Measurements from ENCODE around the gene TMEM59L. TPM values are rescaled to one million over a fixed set of nuclear protein-coding genes. Genes with fewer than 3 reads are reported as not detected.
A peak's percentile ranks its signal among the peaks of the same experiment; 100 is the strongest.

Gene TMEM59L
- total RNA-seq, 1 donor from 2014 or later: 0.79 TPM

GRCh38 chr19:18636969-18637629 lies 24.4 kb downstream of the TMEM59L start, which contains the start of gene KLHL26:
KLHL26 (plus strand) TSS chr19:18637028; CDS start chr19:18637055, 27 bp downstream.
- H3K27me3 ChIP-seq (ENCODE audit: control insufficient read depth, insufficient read depth, low read length): no peaks in the 10 kb centered on the region
- DNase-seq (ENCODE audit: low read depth) (no peak), FAIRE-seq (no peak)
- H3K4me3 ChIP-seq (ENCODE audit: low read depth, low read length): peak within 1 kb of the TSS; percentile 80
- no peak for TF ChIP-seq CTCF (IDR thresholded peaks at IDR 0.05; ENCODE audit: insufficient read depth, low read length, severe bottlenecking)
- H3K36me3 ChIP-seq (ENCODE audit: control insufficient read depth, insufficient read depth, low read length): no peaks in the 10 kb centered on the region

- DNase-seq (ENCODE audit: low read depth) (peak; percentile 24), FAIRE-seq (no peak)
- Histone ChIP-seq H3K4me3 (ENCODE audit: low read depth, low read length) (peak overlapping the region; percentile 80), H3K27me3 (ENCODE audit: control insufficient read depth, insufficient read depth, low read length) (no peaks in the 10 kb centered on the region), H3K36me3 (ENCODE audit: control insufficient read depth, insufficient read depth, low read length) (no peaks in the 10 kb centered on the region)
- TF ChIP-seq CTCF (IDR thresholded peaks at IDR 0.05; ENCODE audit: insufficient read depth, low read length, severe bottlenecking): no peak
Measured at GRCh38 chr19:18637673-18638630, 25.3 kb downstream of the TMEM59L start.

GRCh38 chr19:18639706-18640243 lies 27.1 kb downstream of the TMEM59L start:
- TF ChIP-seq CTCF (IDR thresholded peaks at IDR 0.05; ENCODE audit: insufficient read depth, low read length, severe bottlenecking): no peak
- DNase-seq (ENCODE audit: low read depth) (no peak), FAIRE-seq (no peak)
- no peaks in the 10 kb centered on the region for H3K36me3 ChIP-seq (ENCODE audit: control insufficient read depth, insufficient read depth, low read length)
- no peaks in the 10 kb centered on the region for H3K27me3 ChIP-seq (ENCODE audit: control insufficient read depth, insufficient read depth, low read length)
- H3K4me3 ChIP-seq (ENCODE audit: low read depth, low read length): no peak overlapping the region

- Histone ChIP-seq H3K27me3 (ENCODE audit: control insufficient read depth, insufficient read depth, low read length) (no peaks in the 10 kb centered on the region), H3K36me3 (ENCODE audit: control insufficient read depth, insufficient read depth, low read length) (no peaks in the 10 kb centered on the region), H3K4me3 (ENCODE audit: low read depth, low read length) (no peak overlapping the region)
- DNase-seq (ENCODE audit: low read depth) (peak; percentile 37), FAIRE-seq (no peak)
- no peak for TF ChIP-seq CTCF (IDR thresholded peaks at IDR 0.05; ENCODE audit: insufficient read depth, low read length, severe bottlenecking)
Measured at GRCh38 chr19:18644196-18645034, 31.7 kb downstream of the TMEM59L start.

- Histone ChIP-seq H3K4me3 (ENCODE audit: low read depth, low read length) (no peak overlapping the region), H3K27me3 (ENCODE audit: control insufficient read depth, insufficient read depth, low read length) (no peaks in the 10 kb centered on the region), H3K36me3 (ENCODE audit: control insufficient read depth, insufficient read depth, low read length) (no peaks in the 10 kb centered on the region)
- no peak for TF ChIP-seq CTCF (IDR thresholded peaks at IDR 0.05; ENCODE audit: insufficient read depth, low read length, severe bottlenecking)
- FAIRE-seq (no peak), DNase-seq (ENCODE audit: low read depth) (no peak)
Measured at GRCh38 chr19:18645035-18645511, 32.4 kb downstream of the TMEM59L start.
